IPS-NIHi11 (cell line): ENCODE data around the gene CETP.
"Not testable (repeated sequence)": the region's sequence is repeated elsewhere in the genome, so short reads cannot be mapped to it uniquely, and the experiment has no call there.

ENCODE experiments used
- DNase-seq: peaks from one replicate; pipeline ENCODE4 v3.0.0; 2012; ENCODE audit warnings: mixed read lengths, low spot score

CETP gene

DNA sequence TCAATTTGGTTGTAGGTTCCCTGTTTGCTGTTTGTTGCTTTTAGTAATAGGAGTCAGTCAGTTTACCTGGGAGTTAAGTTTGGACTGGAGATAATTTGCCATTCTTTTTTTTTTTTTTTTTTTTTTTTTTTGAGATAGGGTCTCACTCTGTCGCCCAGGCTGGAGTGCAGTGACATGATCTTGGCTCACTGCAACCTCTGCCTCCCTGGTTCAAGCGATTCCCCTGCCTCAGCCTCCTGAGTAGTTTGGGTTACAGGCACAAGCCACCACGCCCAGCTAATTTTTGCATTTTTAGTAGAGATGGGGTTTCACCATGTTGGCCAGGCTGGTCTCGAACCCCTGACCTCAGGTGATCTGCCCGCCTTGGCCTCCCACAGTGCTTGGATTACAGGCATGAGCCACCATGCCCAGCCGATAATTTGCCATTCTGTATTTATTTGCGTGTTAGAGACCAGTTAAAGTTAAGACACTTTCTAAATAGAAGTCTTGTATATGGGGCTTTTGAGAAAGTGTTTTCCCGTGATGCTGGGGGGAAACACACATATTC is 27.1 kb upstream of the CETP start:
- not testable (repeated sequence) for DNase-seq

DNA sequence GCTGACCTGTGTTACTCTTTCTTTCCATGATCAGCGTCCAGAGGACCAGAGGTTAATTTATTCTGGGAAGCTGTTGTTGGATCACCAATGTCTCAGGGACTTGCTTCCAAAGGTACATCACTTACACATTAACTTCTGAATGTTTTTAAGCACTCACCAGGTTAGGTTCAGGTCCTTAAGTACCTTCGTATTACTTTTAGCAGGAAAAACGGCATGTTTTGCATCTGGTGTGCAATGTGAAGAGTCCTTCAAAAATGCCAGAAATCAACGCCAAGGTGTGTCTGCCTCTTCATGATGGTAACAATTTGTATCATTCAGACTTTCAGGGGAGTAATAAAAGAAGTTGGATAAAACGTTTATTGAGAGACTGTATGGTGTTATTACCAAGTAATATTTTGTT is 26.5 kb upstream of the CETP start:
- DNase-seq = no peak

GRCh38 chr16:56936491-56936890 is 25.3 kb upstream of the CETP start:
- DNase-seq = no peak

DNA sequence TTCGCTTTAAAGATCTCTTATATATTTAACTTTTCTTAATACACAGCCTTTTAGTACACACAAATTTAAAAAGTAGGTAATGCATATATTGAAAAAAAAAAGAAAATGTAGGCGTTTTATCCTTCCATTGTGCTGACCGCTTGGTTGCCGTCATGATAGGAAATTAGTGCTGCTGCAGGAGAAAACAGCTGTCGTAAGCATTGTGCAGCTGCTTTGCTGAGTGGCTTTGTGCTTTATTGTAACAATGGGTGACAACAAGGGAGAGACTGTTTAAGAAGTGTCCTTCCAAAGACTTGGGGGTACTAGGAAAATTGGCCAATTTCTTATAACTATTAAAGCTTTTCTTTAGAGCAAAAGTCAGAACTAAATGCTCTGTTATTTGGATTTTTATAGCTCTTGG is 24.8 kb upstream of the CETP start:
- DNase-seq = no peak

GRCh38 chr16:56938664-56939513 is 22.9 kb upstream of the CETP start:
- DNase-seq = no peak

- DNase-seq = no peak
Observed at GRCh38 chr16:56939801-56940200, 21.9 kb upstream of the CETP start.

DNA sequence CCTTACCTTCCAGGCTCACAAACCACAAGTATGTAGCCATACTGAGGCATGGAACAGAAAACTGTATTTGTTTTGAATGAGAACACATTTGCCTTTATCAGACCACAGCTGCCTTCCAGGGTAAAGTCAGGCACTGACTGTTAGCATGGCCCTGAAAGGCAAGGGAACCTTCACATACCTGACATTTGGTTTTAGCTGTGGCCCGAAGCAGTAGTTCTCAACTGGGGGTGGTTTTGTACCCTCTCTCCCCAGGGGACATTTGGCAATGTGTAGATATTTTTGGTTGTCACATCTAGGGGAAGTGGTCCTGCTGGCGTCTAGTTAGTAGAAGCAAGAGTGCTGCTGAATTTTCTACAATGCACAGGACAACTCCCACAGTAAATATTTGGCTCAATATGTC is 20.7 kb upstream of the CETP start:
- no peak for DNase-seq

DNA sequence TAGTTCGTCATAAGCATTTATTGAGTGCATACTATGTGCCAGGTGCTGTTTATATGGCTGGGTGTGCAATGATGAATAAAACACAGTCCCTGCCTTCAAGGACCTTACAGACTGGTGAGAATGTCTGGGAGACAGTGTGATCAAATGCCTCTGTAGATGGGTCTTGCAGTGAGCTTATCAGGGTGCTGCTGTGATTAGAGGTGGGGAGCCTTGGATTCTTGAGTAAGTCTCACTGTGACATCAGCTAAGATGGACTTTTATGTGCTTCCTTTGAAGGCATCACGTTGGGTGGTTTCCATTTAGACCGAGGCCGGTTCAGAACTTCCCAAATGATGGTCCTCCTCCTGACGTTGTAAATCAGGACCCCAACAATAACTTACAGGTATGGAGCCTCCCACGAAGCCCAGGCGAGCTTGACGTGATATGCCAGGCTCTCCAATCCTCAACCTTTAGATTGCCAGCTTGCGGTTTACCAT is 19.9 kb upstream of the CETP start:
- no peak for DNase-seq

GRCh38 chr16:56943761-56944375 is 17.9 kb upstream of the CETP start:
- no peak for DNase-seq

DNA sequence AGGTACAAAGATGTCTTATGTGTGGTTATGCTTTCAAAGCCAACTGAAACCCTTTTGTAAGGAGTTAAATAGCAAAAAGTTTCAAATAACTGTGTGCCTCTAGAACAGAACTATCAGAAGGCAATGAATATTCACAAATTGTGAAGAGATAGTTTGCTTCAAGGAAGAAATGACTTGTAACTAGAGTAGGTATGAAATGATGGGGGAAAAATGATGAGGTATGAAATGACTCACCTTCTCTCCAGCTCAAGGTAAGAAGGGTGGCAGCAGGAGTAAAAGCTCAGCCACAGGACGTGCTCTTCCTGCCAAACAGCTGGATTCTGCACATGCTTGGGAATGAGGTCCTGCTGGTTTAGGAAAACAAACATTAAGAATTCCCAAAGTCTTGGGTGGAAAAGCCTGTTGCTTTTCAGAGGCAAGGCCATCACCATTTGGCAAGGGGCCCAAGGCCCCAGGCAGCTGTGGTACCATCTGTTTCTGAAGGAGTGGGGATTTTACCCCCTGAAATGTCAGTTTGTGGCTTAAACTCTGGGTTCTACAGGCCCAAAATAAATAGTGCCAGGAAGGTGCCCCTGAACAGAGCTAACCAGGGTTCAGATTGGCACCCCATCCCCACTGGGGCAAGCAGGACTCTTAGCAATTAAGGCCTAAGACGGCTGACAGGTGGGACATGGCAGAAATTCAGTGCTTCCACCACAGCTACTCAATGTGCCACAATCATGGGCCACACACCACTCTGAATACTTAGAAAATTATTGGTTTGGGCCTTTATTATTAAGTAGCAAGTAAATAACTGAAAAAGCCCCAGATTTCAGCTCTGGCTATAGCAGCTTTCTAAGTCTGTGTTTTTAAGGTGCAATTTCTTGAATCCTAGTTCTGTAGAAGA is 16.6 kb upstream of the CETP start:
- DNase-seq = no peak

GRCh38 chr16:56945847-56946527 is 15.8 kb upstream of the CETP start:
- DNase-seq = no peak

DNA sequence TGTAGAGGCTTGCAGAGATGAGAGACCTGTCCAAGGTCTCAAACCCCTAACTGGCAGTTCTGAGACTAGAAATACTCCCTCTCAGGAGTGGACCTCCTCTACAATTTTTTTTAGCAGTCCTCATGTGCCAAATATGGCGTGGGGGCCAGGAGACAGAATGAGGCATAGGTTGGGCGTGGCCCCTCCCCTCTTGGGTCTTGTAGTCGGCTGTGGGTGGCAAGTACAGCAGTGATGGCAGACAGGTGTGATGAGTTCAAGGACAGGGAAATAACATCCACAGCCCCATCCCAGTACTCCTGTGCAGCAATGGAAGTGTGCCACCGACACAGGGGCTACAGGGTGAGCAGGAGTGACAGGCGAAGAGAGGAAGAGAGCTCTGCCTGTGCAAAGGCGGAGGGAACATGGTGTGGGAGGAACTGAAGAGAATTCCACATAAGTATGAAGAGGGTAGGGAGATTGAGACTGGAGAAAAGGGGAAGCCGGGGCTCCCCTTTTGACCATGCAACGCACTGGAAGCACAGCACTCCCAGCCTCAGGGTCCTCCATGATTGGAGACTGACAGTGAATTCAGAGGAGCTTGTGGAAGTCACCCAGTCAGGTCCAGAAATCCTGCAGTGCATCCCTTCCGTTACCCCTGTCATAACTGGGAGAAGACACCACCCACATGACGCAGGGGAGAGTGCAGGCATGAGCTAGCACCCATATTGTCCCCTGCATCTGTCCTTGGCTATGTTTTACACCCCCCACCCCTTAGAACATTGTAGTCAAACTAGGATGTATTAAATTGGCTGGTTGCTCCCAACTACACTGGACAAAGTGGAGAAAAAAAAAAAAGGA is 14.8 kb upstream of the CETP start:
- DNase-seq = no peak

- no peak for DNase-seq
Observed at GRCh38 chr16:56947604-56947995, 14.2 kb upstream of the CETP start.

GRCh38 chr16:56948234-56948633 is 13.5 kb upstream of the CETP start:
- DNase-seq = no peak

- no peak for DNase-seq
Observed at GRCh38 chr16:56950051-56950450, 11.7 kb upstream of the CETP start.

GRCh38 chr16:56950455-56950854 is 11.3 kb upstream of the CETP start:
- DNase-seq = no peak

GRCh38 chr16:56950881-56951771 is 10.6 kb upstream of the CETP start:
- peak; percentile 78 for DNase-seq

DNA sequence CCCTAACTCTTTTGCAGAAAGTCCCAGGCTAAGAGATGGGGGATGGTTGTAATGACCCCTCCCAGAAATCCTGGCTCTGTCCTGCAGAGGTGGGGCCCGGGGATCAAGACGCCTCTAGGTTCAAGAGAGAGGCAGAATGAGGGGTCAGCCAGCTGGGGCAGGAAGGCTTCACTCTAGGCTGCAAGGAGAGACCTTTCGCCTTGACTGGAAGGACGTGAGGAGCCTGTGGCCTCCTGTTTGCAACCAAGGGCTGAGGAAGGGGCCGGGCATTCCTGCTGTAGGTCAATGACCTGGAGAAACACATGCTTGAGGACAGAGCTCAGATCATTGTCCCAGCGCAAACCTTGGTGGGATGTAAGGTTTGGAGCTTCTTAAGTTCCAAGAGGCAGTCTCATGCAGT is 8.7 kb upstream of the CETP start:
- no peak for DNase-seq

DNA sequence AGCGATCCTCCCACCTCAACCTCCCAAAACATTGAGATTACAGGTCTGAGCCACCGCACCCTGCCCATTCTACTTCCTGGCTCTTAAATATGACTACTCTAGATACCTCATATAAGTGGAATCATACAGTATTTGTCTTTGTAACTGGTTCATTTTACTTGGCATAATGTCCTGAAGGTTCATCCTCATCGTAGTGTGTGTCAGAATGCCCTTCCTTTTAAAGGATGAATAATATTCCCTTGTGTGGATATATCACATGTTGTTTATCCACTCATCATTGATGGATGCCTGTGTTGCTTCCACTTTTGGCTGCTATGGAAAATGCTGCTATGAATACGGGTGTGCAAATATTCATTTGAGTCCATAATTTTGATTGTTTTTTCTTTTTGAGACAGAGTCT is 5.7 kb upstream of the CETP start:
- DNase-seq = no peak

DNA sequence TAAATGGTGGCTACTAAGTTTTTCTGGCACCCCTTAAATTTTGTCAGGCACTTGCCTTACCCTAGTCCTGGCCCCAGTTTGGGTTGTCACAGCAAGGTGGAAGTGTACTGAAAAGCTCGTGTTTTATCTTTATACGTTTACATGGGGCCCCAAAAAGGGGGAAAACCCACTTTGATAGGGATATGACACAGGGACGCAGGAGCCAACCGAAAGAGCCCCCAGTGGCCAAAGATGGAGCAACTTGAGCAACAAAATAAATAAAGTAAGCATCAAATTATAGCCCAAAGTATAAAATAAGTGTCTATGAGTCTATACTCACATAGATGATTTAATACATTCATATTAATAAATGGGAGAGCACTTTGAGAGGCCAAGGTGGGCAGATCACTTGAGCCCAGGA is 5.0 kb upstream of the CETP start:
- DNase-seq = no peak
